NCI-H446 treated with DMSO at 0.1 percent for 48 hours (cell line): ENCODE measurements around the gene GPR4.
A peak's percentile ranks its signal among the peaks of the same experiment; 100 is the strongest.
"Not testable (repeated sequence)": the region's sequence is repeated elsewhere in the genome, so short reads cannot be mapped to it uniquely, and the experiment has no call there.

Experiments used
- DNase-seq: peaks from one replicate; lab custom pipeline; 2025; lab: John Stamatoyannopoulos, UW

Gene GPR4

GRCh38 chr19:45601524-45602374, at the start of gene GPR4:
GPR4 (minus strand) TSS chr19:45602212; CDS start chr19:45591866, 10,346 bp downstream.
- no peak for DNase-seq

- no peak for DNase-seq
Measured at GRCh38 chr19:45650722-45651121, 48.7 kb upstream of the GPR4 start.

- no peak for DNase-seq
Measured at GRCh38 chr19:45646345-45646698, 44.3 kb upstream of the GPR4 start.

- DNase-seq = peak; percentile 91
Measured at GRCh38 chr19:45645631-45646344, 43.8 kb upstream of the GPR4 start.

GRCh38 chr19:45645068-45645630, 43.1 kb upstream of the GPR4 start:
- no peak for DNase-seq

GRCh38 chr19:45643927-45644771, 42.1 kb upstream of the GPR4 start:
- no peak for DNase-seq

GRCh38 chr19:45643024-45643926, 41.3 kb upstream of the GPR4 start:
- peak; percentile 55 for DNase-seq

- no peak for DNase-seq
Measured at GRCh38 chr19:45641274-45642105, 39.5 kb upstream of the GPR4 start.

- no peak for DNase-seq
Measured at GRCh38 chr19:45640849-45641273, 38.8 kb upstream of the GPR4 start.

GRCh38 chr19:45638930-45639729, 37.1 kb upstream of the GPR4 start, which contains the start of gene EML2:
EML2 (minus strand) TSS chr19:45639397; CDS start chr19:45639376, 21 bp downstream.
- peak; percentile 5 for DNase-seq

- DNase-seq = no peak
Measured at GRCh38 chr19:45637890-45638667, 36.1 kb upstream of the GPR4 start.

GRCh38 chr19:45636902-45637301, 34.9 kb upstream of the GPR4 start:
- no peak for DNase-seq

GRCh38 chr19:45636275-45636674, 34.3 kb upstream of the GPR4 start:
- DNase-seq = no peak

- DNase-seq = peak; percentile 66
Measured at GRCh38 chr19:45632468-45633196, 30.6 kb upstream of the GPR4 start.

- DNase-seq = peak; percentile 3
Measured at GRCh38 chr19:45630463-45630862, 28.5 kb upstream of the GPR4 start.

GRCh38 chr19:45629704-45630103, 27.7 kb upstream of the GPR4 start:
- DNase-seq = no peak

GRCh38 chr19:45628219-45628618, 26.2 kb upstream of the GPR4 start:
- not testable (repeated sequence) for DNase-seq

GRCh38 chr19:45623984-45624383, 22.0 kb upstream of the GPR4 start:
- no peak for DNase-seq
